ENCODE data around the gene HMCN2.

GRCh38 chr9:130378875-130379648 is 113.5 kb downstream of the HMCN2 start:
- TF ChIP-seq, protein P1, sequence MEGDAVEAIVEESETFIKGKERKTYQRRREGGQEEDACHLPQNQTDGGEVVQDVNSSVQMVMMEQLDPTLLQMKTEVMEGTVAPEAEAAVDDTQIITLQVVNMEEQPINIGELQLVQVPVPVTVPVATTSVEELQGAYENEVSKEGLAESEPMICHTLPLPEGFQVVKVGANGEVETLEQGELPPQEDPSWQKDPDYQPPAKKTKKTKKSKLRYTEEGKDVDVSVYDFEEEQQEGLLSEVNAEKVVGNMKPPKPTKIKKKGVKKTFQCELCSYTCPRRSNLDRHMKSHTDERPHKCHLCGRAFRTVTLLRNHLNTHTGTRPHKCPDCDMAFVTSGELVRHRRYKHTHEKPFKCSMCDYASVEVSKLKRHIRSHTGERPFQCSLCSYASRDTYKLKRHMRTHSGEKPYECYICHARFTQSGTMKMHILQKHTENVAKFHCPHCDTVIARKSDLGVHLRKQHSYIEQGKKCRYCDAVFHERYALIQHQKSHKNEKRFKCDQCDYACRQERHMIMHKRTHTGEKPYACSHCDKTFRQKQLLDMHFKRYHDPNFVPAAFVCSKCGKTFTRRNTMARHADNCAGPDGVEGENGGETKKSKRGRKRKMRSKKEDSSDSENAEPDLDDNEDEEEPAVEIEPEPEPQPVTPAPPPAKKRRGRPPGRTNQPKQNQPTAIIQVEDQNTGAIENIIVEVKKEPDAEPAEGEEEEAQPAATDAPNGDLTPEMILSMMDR (IDR thresholded peaks at IDR 0.05), result no peak
- no peak for TF ChIP-seq POLR2A (IDR thresholded peaks at IDR 0.05)
